Gastroesophageal sphincter (tissue), 4 donors: ENCODE measurements around the gene PEPD. TPM values are rescaled to one million over a fixed set of nuclear protein-coding genes. Genes with fewer than 3 reads are reported as not detected.

Source experiments
- ATAC-seq: fragments of 150-250 bp; one replicate; pipeline ENCODE4 v1.9.1; 2016; ENCODE audit warnings: mild to moderate bottlenecking, moderate library complexity
- H3K27ac ChIP-seq, 4 donors: fragments of 200-600 bp; sonication (generic) in 3 of 4; 1 replicate in 3 of 4; 2 replicates in 1 of 4; pipeline ENCODE4 v1.5.1; 2016 to 2019
- H3K27me3 ChIP-seq: fragments of 200-600 bp; sonication (generic); one replicate; pipeline ENCODE4 v1.5.1; 2019
- H3K36me3 ChIP-seq, 2 donors: fragments of 200-600 bp; sonication (generic); one replicate each; pipeline ENCODE4 v1.5.1; 2019; ENCODE audit warnings: control low read depth in 1 of 2
- H3K4me1 ChIP-seq, 3 donors: fragments of 200-600 bp; sonication (generic); 1 replicate in 2 of 3; 2 replicates in 1 of 3; pipeline ENCODE4 v1.5.1; 2016 to 2019; ENCODE audit warnings: control low read depth in 2 of 3
- H3K4me3 ChIP-seq, 2 donors: fragments of 200-600 bp; sonication (generic); one replicate each; pipeline ENCODE4 v1.5.1; 2019; ENCODE audit warnings: mild to moderate bottlenecking in 1 of 2, moderate library complexity in 1 of 2
- H3K9me3 ChIP-seq, 3 donors: fragments of 200-600 bp; sonication (generic); one replicate each; pipeline ENCODE4 v1.5.1; 2017 to 2019; ENCODE audit warnings: control low read depth in 2 of 3
- CTCF ChIP-seq, 4 experiments: fragments of 200-600 bp in 2 of 4; fragments of 450-650 bp in 2 of 4; sonication (generic) in 1 of 4; IDR thresholded peaks; one replicate each; pipeline ENCODE4 v1.5.1; 2017 to 2019; ENCODE audit warnings: antibody characterized with exemption in 4 of 4, mild to moderate bottlenecking in 2 of 4, moderate library complexity in 2 of 4
- EP300 ChIP-seq: sonication (generic); formaldehyde crosslinking; IDR thresholded peaks from one replicate; pipeline ENCODE4 v1.6.1; 2017; ENCODE audit warnings: antibody characterized with exemption, mild to moderate bottlenecking
- POLR2A ChIP-seq, 2 donors: fragments of 450-650 bp; IDR thresholded peaks; one replicate each; pipeline ENCODE4 v1.6.1; 2017; ENCODE audit warnings: antibody characterized with exemption in 2 of 2, mild to moderate bottlenecking in 2 of 2, moderate library complexity in 1 of 2
- POLR2AphosphoS5 ChIP-seq: sonication (generic); formaldehyde crosslinking; IDR thresholded peaks from one replicate; pipeline ENCODE4 v1.6.1; 2017; ENCODE audit warnings: antibody characterized with exemption
- WGBS, 2 donors: methylation state at CpG; one replicate each; pipeline ENCODE4 v1.1.5; 2018; ENCODE audit warnings: low coverage in 1 of 2; 5-methylcytosine and 5-hydroxymethylcytosine counted together
- total RNA-seq, 4 donors: library from RNA; depleted of rRNA; stranded (reverse); fragments of >200 nt; gene quantifications; one replicate each; pipeline ENCODE4 v1.1.0, GENCODE V29; 2016

PEPD gene
- total RNA-seq, 4 donors from 2014 or later: 61.3 to 77.7 (median 69.6) TPM

GRCh38 chr19:33412601-33413425 is 108.8 kb downstream of the PEPD start:
- H3K9me3 ChIP-seq: no peaks in the 10 kb centered on the region
- TF ChIP-seq EP300 (no peak), POLR2A (IDR thresholded peaks at IDR 0.05) (no peak), CTCF (IDR thresholded peaks at IDR 0.05) (no peak), POLR2AphosphoS5 (no peak)
- ATAC-seq: no peak
- H3K4me1 ChIP-seq: peaks cover 0 to 5% (median 0%) of the 10 kb centered on the region in 3 donors
- no peak overlapping the region for H3K4me3 ChIP-seq
- H3K27ac ChIP-seq: no peak overlapping the region
- H3K27me3 ChIP-seq: no peaks in the 10 kb centered on the region
- WGBS, 2 donors: 88 to 92% methylated on average over 4 to 7 of the region's 18 CpGs
- peaks cover 0 to 53% of the 10 kb centered on the region in 2 donors for H3K36me3 ChIP-seq

- no CpG with 5 or more reads among the region's 20 CpGs for WGBS, 2 donors
- H3K27me3 ChIP-seq: no peaks in the 10 kb centered on the region
- no peak for ATAC-seq
- H3K4me1 ChIP-seq: peaks cover 0 to 7% (median 0%) of the 10 kb centered on the region in 3 donors
- no peak overlapping the region for H3K4me3 ChIP-seq
- no peak overlapping the region for H3K27ac ChIP-seq
- no peaks in the 10 kb centered on the region for H3K9me3 ChIP-seq
- TF ChIP-seq EP300 (no peak), POLR2AphosphoS5 (no peak)
- peaks cover 0 to 60% of the 10 kb centered on the region in 2 donors for H3K36me3 ChIP-seq
Observed at GRCh38 chr19:33411621-33412180, 109.9 kb downstream of the PEPD start.

- Histone ChIP-seq H3K27ac (no peak overlapping the region), H3K36me3 (peaks cover 0 to 60% of the 10 kb centered on the region in 2 donors), H3K4me1 (peaks cover 0 to 10% (median 0%) of the 10 kb centered on the region in 3 donors), H3K9me3 (no peaks in the 10 kb centered on the region), H3K27me3 (no peaks in the 10 kb centered on the region), H3K4me3 (no peak overlapping the region)
- WGBS, 2 donors: 87 to 91% methylated on average over 3 to 6 of the region's 21 CpGs
- ATAC-seq: no peak
- no peak for TF ChIP-seq POLR2A (IDR thresholded peaks at IDR 0.05)
- no peak for TF ChIP-seq CTCF (IDR thresholded peaks at IDR 0.05)
- no peak for TF ChIP-seq EP300
- TF ChIP-seq POLR2AphosphoS5: no peak
Observed at GRCh38 chr19:33410915-33411401, 110.6 kb downstream of the PEPD start.

GRCh38 chr19:33409906-33410685 is 111.5 kb downstream of the PEPD start:
- Histone ChIP-seq H3K4me1 (peaks cover 0 to 18% (median 3%) of the 10 kb centered on the region in 3 donors), H3K36me3 (peaks cover 0 to 66% of the 10 kb centered on the region in 2 donors), H3K4me3 (no peak overlapping the region), H3K9me3 (no peaks in the 10 kb centered on the region), H3K27me3 (no peaks in the 10 kb centered on the region), H3K27ac (no peak overlapping the region)
- TF ChIP-seq EP300 (no peak), POLR2A (IDR thresholded peaks at IDR 0.05) (no peak), POLR2AphosphoS5 (no peak), CTCF (IDR thresholded peaks at IDR 0.05) (no peak)
- ATAC-seq: no peak
- 88% methylated on average over 4 of the region's 27 CpGs; no CpG with 5 or more reads in 1 of the 2 donors for WGBS, 2 donors
